IMR-90 (cell line): Measurements from ENCODE around the gene CACNA2D1. TPM values are rescaled to one million over a fixed set of nuclear protein-coding genes. Genes with fewer than 3 reads are reported as not detected.
A peak's percentile ranks its signal among the peaks of the same experiment; 100 is the strongest.

Experiments
- ATAC-seq: fragments of 200-7000 bp; cut with Tn5 transposase; 2 replicates; pipeline ENCODE4 v1.9.1; 2020; ENCODE audit warnings: low read depth, mild to moderate bottlenecking, moderate library complexity
- BruUV-seq: library from RNA; stranded (reverse); fragments of 400-500 nt; replicated peaks from 2 replicates; lab custom pipeline; 2021; lab: Mats Ljungman, UMichigan
- CTCF ChIA-PET: fragments of 300-600 bp; formaldehyde crosslinking; extraction: SDS; loops from one replicate; lab custom pipeline; 2021; ENCODE audit warnings: antibody characterized with exemption; lab: Yijun Ruan, JAX
- POLR2A ChIA-PET: fragments of 300-600 bp; sonication (Branson Sonifier 250); formaldehyde crosslinking; loops from one replicate; lab custom pipeline; 2022; ENCODE audit warnings: antibody characterized with exemption; ENCODE audit not compliant: unreplicated experiment; lab: Charles Lee
- DNase-seq: peaks from one replicate; pipeline ENCODE4 v3.0.0; 2013
- H2AFZ ChIP-seq: replicated peaks from 2 replicates; pipeline ENCODE3; 2013; ENCODE audit warnings: low read length, mild to moderate bottlenecking; ENCODE audit not compliant: poor library complexity
- H2AK5ac ChIP-seq: 2 replicates; pipeline ENCODE4 v1.6.1; 2013; ENCODE audit warnings: low read depth, low read length, inconsistent platforms
- H2AK9ac ChIP-seq: replicated peaks from 2 replicates; pipeline ENCODE3; 2013; ENCODE audit warnings: mild to moderate bottlenecking, low read depth, low read length, moderate library complexity; ENCODE audit not compliant: poor library complexity
- H2BK120ac ChIP-seq: 2 replicates; pipeline ENCODE4 v1.6.1; 2013; ENCODE audit warnings: low read depth, low read length, inconsistent platforms
- H2BK15ac ChIP-seq: 3 replicates; pipeline ENCODE4 v1.6.1; 2013; ENCODE audit warnings: low read depth, low read length, inconsistent platforms
- H2BK20ac ChIP-seq: 2 replicates; pipeline ENCODE4 v1.6.1; 2013; ENCODE audit warnings: low read depth, mild to moderate bottlenecking, inconsistent platforms, low read length, moderate library complexity
- H2BK5ac ChIP-seq: 2 replicates; pipeline ENCODE4 v1.6.1; 2013; ENCODE audit warnings: mild to moderate bottlenecking, low read depth, low read length, inconsistent platforms; ENCODE audit not compliant: poor library complexity, severe bottlenecking
- H3K14ac ChIP-seq: replicated peaks from 2 replicates; pipeline ENCODE4 v1.6.1; 2013; ENCODE audit warnings: low read depth, low read length, inconsistent platforms
- H3K18ac ChIP-seq: 2 replicates; pipeline ENCODE4 v1.6.1; 2013; ENCODE audit warnings: low read depth, low read length, control low read depth
- H3K23ac ChIP-seq: 2 replicates; pipeline ENCODE4 v1.6.1; 2013; ENCODE audit warnings: low read depth, low read length, inconsistent platforms
- H3K27ac ChIP-seq: 2 replicates; pipeline ENCODE4 v1.5.1; 2013; ENCODE audit warnings: mild to moderate bottlenecking, control low read depth, low read length; ENCODE audit not compliant: insufficient read depth
- H3K27me3 ChIP-seq: 2 replicates; pipeline ENCODE4 v1.6.1; 2013; ENCODE audit warnings: low read length; ENCODE audit not compliant: control insufficient read depth, insufficient read depth
- H3K36me3 ChIP-seq: 2 replicates; pipeline ENCODE4 v1.6.1; 2013; ENCODE audit warnings: low read length, mixed read lengths; ENCODE audit not compliant: control insufficient read depth, insufficient read depth
- H3K4ac ChIP-seq: 2 replicates; pipeline ENCODE4 v1.6.1; 2013; ENCODE audit warnings: low read depth, low read length, inconsistent platforms
- H3K4me1 ChIP-seq: 2 replicates; pipeline ENCODE4 v1.6.1; 2013; ENCODE audit warnings: low read length, mixed read lengths; ENCODE audit not compliant: control insufficient read depth, insufficient read depth
- H3K4me2 ChIP-seq: 2 replicates; pipeline ENCODE4 v1.6.1; 2013; ENCODE audit warnings: low read depth, mild to moderate bottlenecking, control low read depth, low read length, moderate library complexity
- H3K4me3 ChIP-seq: 2 replicates; pipeline ENCODE4 v1.5.1; 2013; ENCODE audit warnings: low read depth, mild to moderate bottlenecking, control low read depth, low read length, moderate library complexity; ENCODE audit not compliant: insufficient read depth
- H3K56ac ChIP-seq: 2 replicates; pipeline ENCODE4 v1.6.1; 2013; ENCODE audit warnings: low read length, inconsistent platforms; ENCODE audit not compliant: insufficient read depth; ENCODE audit errors: extremely low read depth
- H3K79me1 ChIP-seq, 2 experiments: 2 replicates each; pipeline ENCODE4 v1.6.1; 2013; ENCODE audit warnings: low read length in 2 of 2, inconsistent platforms in 1 of 2, low read depth in 1 of 2
- H3K9ac ChIP-seq: 2 replicates; pipeline ENCODE4 v1.6.1; 2013; ENCODE audit warnings: low read depth, low read length, control low read depth
- H3K9me1 ChIP-seq: 2 replicates; pipeline ENCODE4 v1.6.1; 2013; ENCODE audit warnings: low read length, inconsistent platforms; ENCODE audit not compliant: insufficient read depth
- H3K9me3 ChIP-seq: 2 replicates; pipeline ENCODE4 v1.6.1; 2013; ENCODE audit warnings: low read length; ENCODE audit not compliant: control insufficient read depth, insufficient read depth
- H4K20me1 ChIP-seq: 2 replicates; pipeline ENCODE4 v1.6.1; 2013; ENCODE audit warnings: low read length, inconsistent platforms; ENCODE audit not compliant: insufficient read depth
- H4K5ac ChIP-seq: 2 replicates; pipeline ENCODE4 v1.6.1; 2013; ENCODE audit warnings: mild to moderate bottlenecking, low read depth, low read length, control low read depth
- H4K8ac ChIP-seq, 2 experiments: 2 replicates each; pipeline ENCODE4 v1.6.1; 2013; ENCODE audit warnings: low read depth in 2 of 2, low read length in 2 of 2, control low read depth in 1 of 2, inconsistent platforms in 1 of 2
- H4K91ac ChIP-seq: 2 replicates; pipeline ENCODE4 v1.6.1; 2013; ENCODE audit warnings: low read depth, low read length, inconsistent platforms; ENCODE audit not compliant: insufficient read depth
- BHLHE40 ChIP-seq: fragments of 150-350 bp; IDR thresholded peaks from 2 replicates; pipeline ENCODE4 v1.6.1; 2016; ENCODE audit warnings: mild to moderate bottlenecking, low read depth, low read length
- CEBPB ChIP-seq: IDR thresholded peaks from 2 replicates; pipeline ENCODE4 v1.6.1; 2012; ENCODE audit warnings: low read depth, low read length, improper control_type of control experiment
- CHD1 ChIP-seq: IDR thresholded peaks from 2 replicates; pipeline ENCODE4 v1.6.1; 2012; ENCODE audit warnings: low read depth, low read length, improper control_type of control experiment
- FOS ChIP-seq: fragments of 150-350 bp; IDR thresholded peaks from 2 replicates; pipeline ENCODE4 v1.6.1; 2016; ENCODE audit warnings: low read depth, low read length
- MAFK ChIP-seq: IDR thresholded peaks from 2 replicates; pipeline ENCODE4 v1.6.1; 2012; ENCODE audit warnings: low read depth, low read length, improper control_type of control experiment
- MXI1 ChIP-seq: IDR thresholded peaks from 2 replicates; pipeline ENCODE4 v1.6.1; 2012; ENCODE audit warnings: low read depth, mild to moderate bottlenecking, low read length, moderate library complexity, borderline replicate concordance
- RFX5 ChIP-seq: IDR thresholded peaks from 2 replicates; pipeline ENCODE4 v1.8.0; 2012; ENCODE audit warnings: low read depth, mild to moderate bottlenecking, low read length, moderate library complexity
- WGBS, 2 experiments: methylation state at CpG; one replicate each; pipeline versions ENCODE4 v1.1.5 to v1.1.7; 2013; ENCODE audit warnings: missing lambda C conversion rate in 2 of 2; ENCODE audit not compliant: insufficient read length in 1 of 2; ENCODE audit errors: extremely low coverage in 2 of 2; 5-methylcytosine and 5-hydroxymethylcytosine counted together
- dilution Hi-C: fragments of 300-500 bp; cut with HindIII; formaldehyde crosslinking; loops from one replicate; pipeline ENCODE4 v1.14.3; 2018; ENCODE audit warnings: low sequenced_read_pairs; ENCODE audit not compliant: unreplicated experiment
- in situ Hi-C: fragments of 300-500 bp; cut with MboI; formaldehyde crosslinking; loops from 3 replicates; pipeline ENCODE4 v1.14.3; 2019; ENCODE audit warnings: low sequenced_read_pairs, inconsistent platforms, mixed read lengths
- intact Hi-C: fragments of 100-400 bp; cut with micrococcal nuclease; formaldehyde crosslinking; loops from 2 replicates; pipeline ENCODE4 v1.10.0; 2022
- polyA plus RNA-seq, 3 experiments: library from polyadenylated mRNA; depleted of rRNA; stranded (reverse); fragments of >200 nt; gene quantifications; 2 replicates each; pipeline ENCODE4 v1.2.3, GENCODE V29; 2012; ENCODE audit warnings: low replicate concordance in 1 of 3
- total RNA-seq: library from RNA; depleted of rRNA; stranded (reverse); fragments of >200 nt; gene quantifications from 2 replicates; pipeline ENCODE4 v1.2.3, GENCODE V29; 2012
- TF ChIP-seq, protein P1 (sequence below): fragments of 150-350 bp; IDR thresholded peaks from 2 replicates; pipeline ENCODE4 v1.6.1; 2016; ENCODE audit warnings: low read depth, mild to moderate bottlenecking, low read length, moderate library complexity, borderline replicate concordance

The CACNA2D1 gene
- total and polyA plus RNA-seq, 2 of the 4 experiments (the other 2 are of a cell fraction) = 5.8 to 21.9 TPM

DNA sequence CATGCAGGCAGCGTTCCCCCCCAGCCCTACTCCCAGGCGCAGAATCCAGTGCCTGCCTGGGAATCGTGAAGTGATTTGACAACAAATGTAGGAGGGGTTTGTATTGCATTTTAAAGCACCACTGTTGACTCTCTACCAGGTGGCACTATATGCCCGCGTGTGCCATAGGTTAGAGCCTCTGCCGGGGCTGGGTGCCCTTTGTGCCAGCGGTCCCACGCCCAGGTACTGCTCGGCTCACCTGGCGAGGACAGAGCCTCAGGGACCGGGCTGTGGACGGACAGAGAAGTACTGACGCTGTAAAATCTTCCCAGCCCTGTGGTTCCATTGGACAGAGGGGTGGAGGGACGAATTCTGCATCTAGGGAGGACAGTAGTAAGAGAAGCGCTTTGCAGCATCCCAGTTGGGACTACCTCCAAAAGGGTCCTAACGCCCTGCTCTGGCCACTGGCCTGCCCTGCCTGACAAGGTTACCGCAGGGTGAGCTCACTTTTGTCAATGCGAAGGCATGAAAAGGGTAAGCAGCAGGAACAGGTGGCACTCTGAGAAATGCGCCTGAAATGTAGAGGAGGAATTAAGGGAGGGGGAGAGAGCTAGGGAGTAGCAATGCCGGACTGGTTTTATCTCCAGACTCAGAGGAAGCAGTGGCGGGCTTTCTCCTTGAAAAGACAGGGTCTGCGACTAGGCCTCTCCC lies 788 bp upstream of the CACNA2D1 start (continued):
- no peak for TF ChIP-seq BHLHE40

- Histone ChIP-seq H2AFZ (peak overlapping the region; percentile 95), H3K27ac (peak overlapping the region; percentile 98), H3K36me3 (no peaks in the 10 kb centered on the region), H2AK9ac (peak overlapping the region; percentile 80), H2BK20ac (peak overlapping the region; percentile 27; the same call in 1 of the 2 replicates), H3K4me3 (peak overlapping the region; percentile 96), H3K4me2 (peak overlapping the region; percentile 72), H3K18ac (peak overlapping the region; percentile 74; the same call in 1 of the 2 replicates), H4K20me1 (no peaks in the 10 kb centered on the region), H4K91ac (peak overlapping the region; percentile 84), H3K14ac (peak overlapping the region; percentile 76), H2AK5ac (peak overlapping the region; percentile 55; the same call in 1 of the 2 replicates), H3K79me1 (peaks cover 8 to 16% of the 10 kb centered on the region in 2 experiments), H3K4me1 (peaks cover 2% of the 10 kb centered on the region), H4K8ac (peak overlapping the region; percentile 63 to 93; a peak in 3 of 4 replicates), H3K27me3 (no peaks in the 10 kb centered on the region), H3K4ac (peak overlapping the region; percentile 88), H2BK5ac (peak overlapping the region; percentile 88), H3K9me3 (no peaks in the 10 kb centered on the region), H3K56ac (peak overlapping the region; percentile 75), H3K9me1 (peaks cover 3% of the 10 kb centered on the region; the same call in 1 of the 2 replicates), H3K23ac (peak overlapping the region; percentile 89), H2BK120ac (peak overlapping the region; percentile 84), H2BK15ac (0 out of 3 replicates have a peak overlapping the region, but pooled peaks have one; percentile 56), H3K9ac (peak overlapping the region; percentile 94), H4K5ac (peak overlapping the region; percentile 79)
- ChIA-PET CTCF (interaction anchor here (0.6 kb wide), 1 partner anchor 1059 kb away, joined by 3 read pairs; no protein-coding TSS in a partner anchor), POLR2A (no interaction called here)
- dilution Hi-C loops (no loop called here), intact Hi-C loops (loop anchor here (5.0 kb wide), 2 partner anchors 211 to 391 kb away; no protein-coding TSS in a partner anchor), in situ Hi-C loops (no loop called here)
- WGBS, 2 experiments = 1% methylated on average over 23 of the region's 64 CpGs; no CpG with 5 or more reads in 1 of the 2 experiments
- TF ChIP-seq, protein P1, sequence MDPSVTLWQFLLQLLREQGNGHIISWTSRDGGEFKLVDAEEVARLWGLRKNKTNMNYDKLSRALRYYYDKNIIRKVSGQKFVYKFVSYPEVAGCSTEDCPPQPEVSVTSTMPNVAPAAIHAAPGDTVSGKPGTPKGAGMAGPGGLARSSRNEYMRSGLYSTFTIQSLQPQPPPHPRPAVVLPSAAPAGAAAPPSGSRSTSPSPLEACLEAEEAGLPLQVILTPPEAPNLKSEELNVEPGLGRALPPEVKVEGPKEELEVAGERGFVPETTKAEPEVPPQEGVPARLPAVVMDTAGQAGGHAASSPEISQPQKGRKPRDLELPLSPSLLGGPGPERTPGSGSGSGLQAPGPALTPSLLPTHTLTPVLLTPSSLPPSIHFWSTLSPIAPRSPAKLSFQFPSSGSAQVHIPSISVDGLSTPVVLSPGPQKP = no peak
- TF ChIP-seq RFX5 = no peak
- no peak for TF ChIP-seq MXI1
- TF ChIP-seq FOS = no peak
- no peak for TF ChIP-seq CHD1
- no peak for TF ChIP-seq CEBPB
- TF ChIP-seq MAFK = no peak
- ATAC-seq (peak; percentile 36), DNase-seq (no peak)
- no TSS peak for BruUV-seq
These were observed 486 bp downstream of the CACNA2D1 start for GRCh38 chr7:82443036-82443546.
